NCI-H187 treated with DMSO at 0.1 percent for 48 hours (cell line): ENCODE results near the gene PRSS53.
A peak's percentile ranks its signal among the peaks of the same experiment; 100 is the strongest.

Source experiments
- DNase-seq: peaks from one replicate; lab custom pipeline; 2025; lab: John Stamatoyannopoulos, UW

Gene PRSS53

GRCh38 chr16:31094424-31095120 lies 5.8 kb upstream of the PRSS53 start, which contains the start of gene VKORC1:
Gene VKORC1 (minus strand): TSS chr16:31094797. CDS start chr16:31094729, 68 bp downstream.
- peak; percentile 42 for DNase-seq

- DNase-seq: no peak
Measured at GRCh38 chr16:31094088-31094423, 5.3 kb upstream of the PRSS53 start.

GRCh38 chr16:31093132-31093703 lies 4.5 kb upstream of the PRSS53 start:
- no peak for DNase-seq

GRCh38 chr16:31092330-31092729 lies 3.6 kb upstream of the PRSS53 start:
- no peak for DNase-seq

GRCh38 chr16:31090540-31090939 lies 1.8 kb upstream of the PRSS53 start:
- DNase-seq: no peak

- DNase-seq: no peak
Measured at GRCh38 chr16:31089199-31089598, 456 bp upstream of the PRSS53 start.

GRCh38 chr16:31087971-31088370 lies 772 bp downstream of the PRSS53 start:
- no peak for DNase-seq

GRCh38 chr16:31087481-31087880 lies 1.3 kb downstream of the PRSS53 start:
- no peak for DNase-seq

GRCh38 chr16:31086629-31086906 lies 2.2 kb downstream of the PRSS53 start:
- DNase-seq: no peak

- no peak for DNase-seq
Measured at GRCh38 chr16:31085873-31086628, 2.7 kb downstream of the PRSS53 start.

GRCh38 chr16:31085411-31085810 lies 3.3 kb downstream of the PRSS53 start:
- no peak for DNase-seq

GRCh38 chr16:31084584-31085302 lies 4.0 kb downstream of the PRSS53 start:
- no peak for DNase-seq

- no peak for DNase-seq
Measured at GRCh38 chr16:31083981-31084380, 4.8 kb downstream of the PRSS53 start.

GRCh38 chr16:31083556-31083955 lies 5.2 kb downstream of the PRSS53 start:
- no peak for DNase-seq

GRCh38 chr16:31083081-31083480 lies 5.7 kb downstream of the PRSS53 start:
- no peak for DNase-seq

- no peak for DNase-seq
Measured at GRCh38 chr16:31082368-31083045, 6.2 kb downstream of the PRSS53 start.

- DNase-seq: no peak
Measured at GRCh38 chr16:31081428-31082351, 7.1 kb downstream of the PRSS53 start.

GRCh38 chr16:31080756-31081419 lies 7.9 kb downstream of the PRSS53 start:
- no peak for DNase-seq

GRCh38 chr16:31080035-31080629 lies 8.6 kb downstream of the PRSS53 start:
- DNase-seq: no peak

GRCh38 chr16:31079342-31079944 lies 9.3 kb downstream of the PRSS53 start:
- no peak for DNase-seq
